Esophagus (tissue), 2 donors: ENCODE results near the gene FBN1. TPM values are rescaled to one million over a fixed set of nuclear protein-coding genes. Genes with fewer than 3 reads are reported as not detected.

Experiments
- H3K27ac ChIP-seq, 2 donors: one replicate each; pipeline ENCODE4 v1.5.1; 2013; ENCODE audit warnings: low read depth in 2 of 2, mild to moderate bottlenecking in 2 of 2, inconsistent platforms in 1 of 2, low read length in 1 of 2, moderate library complexity in 1 of 2
- H3K27me3 ChIP-seq, 2 donors: one replicate each; pipeline ENCODE4 v1.6.1; 2013; ENCODE audit warnings: low read length in 2 of 2, control low read depth in 1 of 2, mild to moderate bottlenecking in 1 of 2; ENCODE audit not compliant: insufficient read depth in 2 of 2, control insufficient read depth in 1 of 2
- H3K36me3 ChIP-seq, 2 donors: one replicate each; pipeline ENCODE4 v1.6.1; 2013; ENCODE audit warnings: low read length in 1 of 2; ENCODE audit not compliant: control insufficient read depth in 2 of 2, insufficient read depth in 2 of 2
- H3K4me1 ChIP-seq, 2 donors: one replicate each; pipeline ENCODE4 v1.6.1; 2013; ENCODE audit warnings: low read length in 1 of 2; ENCODE audit not compliant: control insufficient read depth in 2 of 2, insufficient read depth in 2 of 2
- H3K4me3 ChIP-seq, 2 donors: one replicate each; pipeline ENCODE4 v1.5.1; 2013; ENCODE audit warnings: low read length in 2 of 2, mild to moderate bottlenecking in 2 of 2, low read depth in 1 of 2, moderate library complexity in 1 of 2
- H3K9me3 ChIP-seq, 2 donors: one replicate each; pipeline ENCODE4 v1.6.1; 2013; ENCODE audit warnings: mild to moderate bottlenecking in 2 of 2, low read depth in 1 of 2, low read length in 1 of 2, moderate library complexity in 1 of 2; ENCODE audit not compliant: control insufficient read depth in 2 of 2, insufficient read depth in 1 of 2
- WGBS, 2 donors: extraction: QIAGEN DNeasy Blood & Tissue Kit; methylation state at CpG; one replicate each; pipeline ENCODE4 v1.1.7; 2013; 5-methylcytosine and 5-hydroxymethylcytosine counted together
- polyA plus RNA-seq, 2 donors: library from polyadenylated mRNA; stranded (reverse); fragments of 200-250 nt; gene quantifications; one replicate each; pipeline ENCODE4 v1.2.3, GENCODE V29; 2013
- donor health status: healthy with polysubstance abuse.
- donor health status: Bipolar disorder and iron deficiency.

The FBN1 gene
- polyA plus RNA-seq, 2 donors, result 1.8 to 6.4 TPM

DNA sequence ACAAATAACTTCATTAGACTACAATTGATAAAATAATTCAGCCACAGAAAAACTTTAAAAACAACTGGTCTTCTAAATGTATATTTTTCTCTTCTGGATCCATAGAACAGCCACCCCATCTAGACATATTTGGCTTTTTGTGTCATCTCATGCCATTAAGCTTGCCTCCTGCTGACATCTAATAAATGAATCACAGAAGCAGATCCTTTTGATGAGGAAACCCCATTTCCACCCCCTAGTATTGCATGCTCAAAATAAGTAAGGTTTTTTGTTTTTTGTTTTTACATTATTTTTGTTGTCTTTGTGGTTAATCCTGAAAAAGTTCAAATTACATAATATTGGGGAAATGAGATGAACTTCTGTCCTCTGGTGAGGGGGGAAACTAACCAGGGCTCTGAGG lies 219.5 kb downstream of the FBN1 start:
- Histone ChIP-seq H3K4me1 (no peaks in the 10 kb centered on the region), H3K36me3 (peaks cover 2 to 7% of the 10 kb centered on the region in 2 donors), H3K9me3 (no peaks in the 10 kb centered on the region), H3K27ac (no peak overlapping the region), H3K27me3 (no peaks in the 10 kb centered on the region), H3K4me3 (no peak overlapping the region)

DNA sequence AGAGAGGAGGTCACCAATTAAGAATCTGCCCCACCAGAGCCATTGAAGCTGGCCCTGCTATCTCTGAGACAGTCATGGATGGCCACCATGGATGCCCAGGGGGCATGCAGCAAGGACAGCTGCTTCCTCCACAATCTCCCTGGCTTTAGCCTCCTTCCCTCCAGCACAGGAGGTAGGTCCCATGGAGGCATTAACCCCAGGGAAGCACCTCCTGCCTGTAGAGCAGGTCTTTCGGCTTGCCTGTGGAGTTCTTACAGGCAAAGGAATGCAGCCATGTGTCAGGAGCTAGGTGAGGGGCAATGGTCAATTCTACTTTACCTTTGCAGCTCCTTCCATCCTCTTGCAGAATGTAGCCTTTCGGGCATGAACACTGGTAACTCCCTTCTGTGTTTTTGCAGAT lies 220.5 kb downstream of the FBN1 start:
- no peaks in the 10 kb centered on the region for H3K27me3 ChIP-seq
- peaks cover 5 to 7% of the 10 kb centered on the region in 2 donors for H3K36me3 ChIP-seq
- H3K27ac ChIP-seq, result no peak overlapping the region
- H3K4me1 ChIP-seq, result no peaks in the 10 kb centered on the region
- H3K9me3 ChIP-seq, result no peaks in the 10 kb centered on the region
- H3K4me3 ChIP-seq, result no peak overlapping the region
- 90 to 91% methylated on average over 2 of the region's 2 CpGs for WGBS, 2 donors

GRCh38 chr15:48423896-48424475 lies 221.5 kb downstream of the FBN1 start:
- H3K27ac ChIP-seq, result no peak overlapping the region
- H3K4me3 ChIP-seq, result no peak overlapping the region
- peaks cover 5 to 7% of the 10 kb centered on the region in 2 donors for H3K36me3 ChIP-seq

GRCh38 chr15:48423342-48423741 lies 222.2 kb downstream of the FBN1 start:
- Histone ChIP-seq H3K27me3 (no peaks in the 10 kb centered on the region), H3K4me3 (no peak overlapping the region), H3K9me3 (no peaks in the 10 kb centered on the region), H3K27ac (no peak overlapping the region), H3K36me3 (peaks cover 5 to 7% of the 10 kb centered on the region in 2 donors), H3K4me1 (no peaks in the 10 kb centered on the region)
- 85 to 91% methylated on average over 3 of the region's 3 CpGs for WGBS, 2 donors

More at GRCh38 chr15:48423896-48424475, 221.5 kb downstream of the FBN1 start:
- Histone ChIP-seq H3K27me3 (no peaks in the 10 kb centered on the region), H3K4me1 (no peaks in the 10 kb centered on the region), H3K9me3 (no peaks in the 10 kb centered on the region)
- 56 to 74% methylated on average over 2 of the region's 2 CpGs for WGBS, 2 donors

DNA sequence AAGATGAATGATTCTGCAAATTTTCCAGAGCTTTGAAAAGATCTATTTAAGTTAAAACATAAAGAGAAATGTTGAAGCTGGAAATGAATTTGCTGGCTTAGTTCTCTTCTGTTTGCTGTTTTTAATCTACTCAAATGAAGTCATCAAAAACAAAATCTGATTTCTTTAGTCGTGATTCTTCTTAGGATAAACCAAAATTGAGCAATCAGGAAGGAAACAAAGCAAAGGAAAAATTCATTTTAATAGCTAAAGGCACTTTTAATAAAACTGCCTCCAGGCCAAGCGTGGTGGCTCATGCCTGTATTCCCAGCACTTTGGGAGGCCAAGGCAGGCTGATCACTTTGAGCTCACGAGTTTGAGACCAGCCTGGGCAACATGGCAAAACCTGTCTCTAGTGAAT lies 223.1 kb downstream of the FBN1 start:
- WGBS, 2 donors, result 33 to 42% methylated on average over 3 of the region's 3 CpGs
- Histone ChIP-seq H3K27ac (no peak overlapping the region), H3K4me1 (no peaks in the 10 kb centered on the region), H3K9me3 (no peaks in the 10 kb centered on the region), H3K36me3 (peaks cover 5 to 7% of the 10 kb centered on the region in 2 donors), H3K4me3 (no peak overlapping the region), H3K27me3 (no peaks in the 10 kb centered on the region)

- no peak overlapping the region for H3K27ac ChIP-seq
- H3K36me3 ChIP-seq, result peaks cover 5 to 7% of the 10 kb centered on the region in 2 donors
- H3K27me3 ChIP-seq, result no peaks in the 10 kb centered on the region
- H3K4me1 ChIP-seq, result no peaks in the 10 kb centered on the region
- WGBS, 2 donors, result 82 to 89% methylated on average over 5 of the region's 5 CpGs
- H3K4me3 ChIP-seq, result no peak overlapping the region
- no peaks in the 10 kb centered on the region for H3K9me3 ChIP-seq
These were observed 224.1 kb downstream of the FBN1 start for GRCh38 chr15:48421362-48421761.

GRCh38 chr15:48419896-48420295 lies 225.6 kb downstream of the FBN1 start:
- peaks cover 3 to 5% of the 10 kb centered on the region in 2 donors for H3K36me3 ChIP-seq
- WGBS, 2 donors, result 90 to 93% methylated on average over 2 of the region's 2 CpGs
- no peak overlapping the region for H3K27ac ChIP-seq

DNA sequence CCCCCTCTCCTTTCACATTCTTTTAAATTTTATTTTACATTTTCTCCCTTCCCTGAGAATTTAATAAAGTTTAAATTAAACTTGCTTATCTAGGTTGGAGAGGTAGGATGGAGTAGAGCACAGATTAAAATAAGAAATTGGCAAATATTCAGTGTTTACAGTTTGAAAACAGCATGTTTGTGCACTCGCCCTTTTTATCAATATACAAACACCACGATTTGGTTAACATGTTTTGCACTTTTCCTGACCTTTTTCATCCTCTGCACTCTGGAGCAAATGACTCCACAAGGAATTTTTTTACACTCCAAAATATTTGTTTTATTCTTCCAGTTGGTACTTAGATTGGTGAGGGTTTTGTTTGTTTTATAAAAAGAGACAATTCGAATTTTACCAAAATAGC lies 227.2 kb downstream of the FBN1 start:
- Histone ChIP-seq H3K4me3 (no peak overlapping the region), H3K4me1 (peaks cover 0 to 5% of the 10 kb centered on the region in 2 donors), H3K9me3 (no peaks in the 10 kb centered on the region), H3K27ac (no peak overlapping the region), H3K36me3 (peaks cover 3 to 5% of the 10 kb centered on the region in 2 donors), H3K27me3 (no peaks in the 10 kb centered on the region)
- WGBS, 2 donors, result 52 to 64% methylated on average over 3 of the region's 3 CpGs

More at GRCh38 chr15:48419896-48420295, 225.6 kb downstream of the FBN1 start:
- no peak overlapping the region for H3K4me3 ChIP-seq
- peaks cover 0 to 5% of the 10 kb centered on the region in 2 donors for H3K4me1 ChIP-seq
- H3K9me3 ChIP-seq, result no peaks in the 10 kb centered on the region
- H3K27me3 ChIP-seq, result no peaks in the 10 kb centered on the region

DNA sequence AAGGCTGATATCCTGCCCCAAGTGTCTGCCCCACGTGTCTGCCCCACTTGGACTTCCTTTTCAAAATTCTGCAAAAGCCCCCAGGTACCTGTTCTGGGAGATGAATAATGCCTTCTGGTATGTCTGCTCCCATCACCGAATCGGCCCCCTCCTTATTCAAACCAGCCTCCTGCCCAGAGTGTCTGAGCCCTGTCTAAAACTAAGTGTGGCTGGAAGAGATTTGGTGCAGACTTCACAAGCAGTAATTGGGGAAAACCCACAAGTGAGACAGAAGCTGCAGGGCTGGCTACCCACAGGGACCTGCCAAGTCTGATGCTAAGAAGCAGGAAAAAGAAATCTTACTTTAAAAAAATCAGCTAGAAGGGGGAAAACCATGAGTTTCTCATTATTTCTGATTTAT lies 229.2 kb downstream of the FBN1 start:
- Histone ChIP-seq H3K4me1 (peaks cover 0 to 5% of the 10 kb centered on the region in 2 donors), H3K9me3 (no peaks in the 10 kb centered on the region), H3K4me3 (no peak overlapping the region), H3K36me3 (peaks cover under 1 to 4% of the 10 kb centered on the region in 2 donors), H3K27me3 (no peaks in the 10 kb centered on the region), H3K27ac (no peak overlapping the region)
- 33 to 64% methylated on average over 3 of the region's 3 CpGs for WGBS, 2 donors
